ENCODE results near the gene PACSIN2. TPM values are rescaled to one million over a fixed set of nuclear protein-coding genes. Genes with fewer than 3 reads are reported as not detected.
"Not testable (repeated sequence)": the region's sequence is repeated elsewhere in the genome, so short reads cannot be mapped to it uniquely, and the experiment has no call there.

The PACSIN2 gene
- total and polyA plus RNA-seq, 8 donors = 24.9 to 154 (median 71.6) TPM

GRCh38 chr22:42964994-42965699 is 49.8 kb downstream of the PACSIN2 start:
- intact Hi-C loops (cut with DNase I; ENCODE audit: low total_unique reads) = no loop called here
- H3K9me3 ChIP-seq = no peaks in the 10 kb centered on the region
- peaks cover 27 to 86% (median 43%) of the 10 kb centered on the region in 4 donors for H3K4me1 ChIP-seq
- DNase-seq = no peak
- no peak overlapping the region for H3K4me3 ChIP-seq
- H3K27ac ChIP-seq = peak overlapping the region in 1 of 5 donors; percentile 1
- H3K27me3 ChIP-seq = no peaks in the 10 kb centered on the region
- no peak for TF ChIP-seq POLR2AphosphoS5 (IDR thresholded peaks at IDR 0.05)
- TF ChIP-seq EP300 (IDR thresholded peaks at IDR 0.05) = no peak
- TF ChIP-seq CTCF (IDR thresholded peaks at IDR 0.05) = no peak
- no peak for TF ChIP-seq POLR2A (IDR thresholded peaks at IDR 0.05)
- WGBS, 5 donors = 50 to 86% (median 63%) methylated on average over 6 of the region's 6 CpGs
- H3K36me3 ChIP-seq = peaks cover 0 to 11% (median 7%) of the 10 kb centered on the region in 4 donors

GRCh38 chr22:42963231-42963595 is 51.7 kb downstream of the PACSIN2 start:
- TF ChIP-seq POLR2A (IDR thresholded peaks at IDR 0.05) (no peak), POLR2AphosphoS5 (IDR thresholded peaks at IDR 0.05) (no peak), EP300 (IDR thresholded peaks at IDR 0.05) (no peak), CTCF (IDR thresholded peaks at IDR 0.05) (no peak)
- Histone ChIP-seq H3K27me3 (no peaks in the 10 kb centered on the region), H3K4me1 (peaks cover 31 to 86% (median 58%) of the 10 kb centered on the region in 4 donors), H3K9me3 (no peaks in the 10 kb centered on the region), H3K4me3 (no peak overlapping the region), H3K36me3 (peaks cover 0 to 11% (median 7%) of the 10 kb centered on the region in 4 donors), H3K27ac (peak overlapping the region; percentile 9 to 80 (median 73))
- intact Hi-C loops (cut with DNase I; ENCODE audit: low total_unique reads) = no loop called here
- no peak for DNase-seq
- WGBS, 5 donors = 74 to 89% (median 83%) methylated on average over 9 of the region's 9 CpGs

- H3K9me3 ChIP-seq = no peaks in the 10 kb centered on the region
- peak overlapping the region; percentile 55 to 80 (median 73) for H3K27ac ChIP-seq
Observed at GRCh38 chr22:42962295-42963230, 52.4 kb downstream of the PACSIN2 start.

GRCh38 chr22:42961810-42962209 is 53.1 kb downstream of the PACSIN2 start:
- TF ChIP-seq CTCF (IDR thresholded peaks at IDR 0.05) = no peak
- H3K36me3 ChIP-seq = peaks cover 0 to 9% (median 6%) of the 10 kb centered on the region in 4 donors
- no peaks in the 10 kb centered on the region for H3K9me3 ChIP-seq
- peak overlapping the region in 4 of 5 donors; percentile 61 to 80 (median 76) for H3K27ac ChIP-seq
- H3K4me1 ChIP-seq = peaks cover 31 to 94% (median 61%) of the 10 kb centered on the region in 4 donors
- DNase-seq = no peak
- no peaks in the 10 kb centered on the region for H3K27me3 ChIP-seq
- H3K4me3 ChIP-seq = no peak overlapping the region
- intact Hi-C loops (cut with DNase I; ENCODE audit: low total_unique reads) = no loop called here
- 62 to 82% (median 67%) methylated on average over 6 of the region's 6 CpGs for WGBS, 5 donors

More at GRCh38 chr22:42962295-42963230, 52.4 kb downstream of the PACSIN2 start:
- WGBS, 5 donors = 49 to 65% (median 51%) methylated on average over 7 to 9 of the region's 9 CpGs
- peak; percentile 40 to 66 for DNase-seq
- Histone ChIP-seq H3K27me3 (no peaks in the 10 kb centered on the region), H3K4me3 (no peak overlapping the region), H3K4me1 (peaks cover 31 to 86% (median 61%) of the 10 kb centered on the region in 4 donors), H3K36me3 (peaks cover 0 to 9% (median 6%) of the 10 kb centered on the region in 4 donors)
- TF ChIP-seq POLR2AphosphoS5 (IDR thresholded peaks at IDR 0.05) (peak in 1 of 3 donors; percentile 17), POLR2A (IDR thresholded peaks at IDR 0.05) (no peak)
- intact Hi-C loops (cut with DNase I; ENCODE audit: low total_unique reads) = no loop called here

GRCh38 chr22:42961400-42961690 is 53.6 kb downstream of the PACSIN2 start:
- H3K4me3 ChIP-seq; H3K9me3 ChIP-seq; intact Hi-C loops (cut with DNase I; ENCODE audit: low total_unique reads); H3K27me3 ChIP-seq; H3K36me3 ChIP-seq; DNase-seq: not testable (repeated sequence)
- Histone ChIP-seq H3K27ac (peak overlapping the region in 4 of 5 donors; percentile 61 to 80 (median 76)), H3K4me1 (peaks cover 31 to 94% (median 59%) of the 10 kb centered on the region in 4 donors)
- 77 to 88% (median 80%) methylated on average over 3 of the region's 3 CpGs for WGBS, 5 donors
